Kidney (tissue), 14 donors: ENCODE data around the gene ARHGAP28. TPM values are rescaled to one million over a fixed set of nuclear protein-coding genes. Genes with fewer than 3 reads are reported as not detected.

Source experiments
- DNase-seq, 5 donors: peaks; one replicate each; pipeline ENCODE4 v3.0.0-alpha.2; 2013 to 2020
- FAIRE-seq: peaks from 2 replicates; lab custom pipeline; 2012; peaks lifted over from hg19 to GRCh38; lab: Jason Lieb, UNC
- H3K27ac ChIP-seq, 2 donors: one replicate each; pipeline ENCODE4 v1.7.0; 2013; ENCODE audit warnings: low read depth in 2 of 2, low read length in 2 of 2, inconsistent platforms in 1 of 2
- H3K27me3 ChIP-seq: one replicate; pipeline ENCODE4 v1.7.1; 2013; ENCODE audit warnings: low read length, inconsistent platforms; ENCODE audit not compliant: control insufficient read depth, insufficient read depth
- H3K36me3 ChIP-seq, 3 donors: one replicate each; pipeline versions ENCODE4 v1.7.0 to v1.7.1; 2013; ENCODE audit warnings: low read length in 3 of 3, control low read depth in 1 of 3, inconsistent platforms in 1 of 3; ENCODE audit not compliant: insufficient read depth in 3 of 3, control insufficient read depth in 2 of 3
- H3K4me1 ChIP-seq, 3 donors: one replicate each; pipeline versions ENCODE4 v1.7.0 to v1.7.1; 2013; ENCODE audit warnings: low read length in 3 of 3, inconsistent platforms in 1 of 3, low read depth in 1 of 3; ENCODE audit not compliant: control insufficient read depth in 2 of 3, insufficient read depth in 2 of 3
- H3K4me3 ChIP-seq, 3 donors: one replicate each; pipeline versions ENCODE4 v1.7.0 to v1.8.1; 2013; ENCODE audit warnings: low read length in 3 of 3, control low read depth in 1 of 3, inconsistent platforms in 1 of 3
- H3K9ac ChIP-seq, 3 donors: one replicate each; pipeline versions ENCODE4 v1.7.0 to v1.7.1; 2013; ENCODE audit warnings: low read length in 3 of 3, control low read depth in 1 of 3, inconsistent platforms in 1 of 3
- H3K9me3 ChIP-seq, 3 donors: one replicate each; pipeline versions ENCODE4 v1.7.0 to v1.7.1; 2013; ENCODE audit warnings: low read length in 3 of 3, control low read depth in 1 of 3, inconsistent platforms in 1 of 3; ENCODE audit not compliant: control insufficient read depth in 2 of 3, insufficient read depth in 1 of 3
- intact Hi-C: fragments of 100-400 bp; cut with DNase I; formaldehyde crosslinking; loops from one replicate; pipeline ENCODE4 v1.11.1; 2022
- polyA plus RNA-seq: library from polyadenylated mRNA; stranded (reverse); fragments of 350-450 nt; fragmentation: Illumina TruSeq; extraction: RNeasy Lipid Tissue Mini Kit (QIAGEN cat#74804); gene quantifications from one replicate; pipeline ENCODE4 v1.2.3, GENCODE V29; 2014; ENCODE audit warnings: low read depth, low replicate concordance; ENCODE audit not compliant: insufficient read depth
- total RNA-seq: library from RNA; stranded (reverse); fragmentation: NEBNext Ultra II Directional; extraction: Animal tissue kit (Norgen Biotek cat#: 25700); gene quantifications from one replicate; pipeline ENCODE4 v1.2.1, GENCODE V29; 2021
- TF ChIP-seq, protein P1 (sequence below): IDR thresholded peaks from 3 replicates; pipeline ENCODE4 v1.5.1; 2012; ENCODE audit warnings: mild to moderate bottlenecking, moderate library complexity, borderline replicate concordance; ENCODE audit not compliant: insufficient read depth; ENCODE audit errors: extremely low read depth
- donor health status: control.
- donor health status: control.
- donor health status: control.
- donor health status: control.
- donor health status: control.
- donor health status: DM: yes; HTN: yes; CAD: no.
- donor health status: Normal renal cell carcinoma (clear cell type).

The ARHGAP28 gene
- total and polyA plus RNA-seq, 2 donors from 2014 or later, result 4.6 TPM

GRCh38 chr18:6785411-6785810, 55.9 kb downstream of the ARHGAP28 start:
- intact Hi-C loops, result no loop called here
- Histone ChIP-seq H3K4me3 (no peak overlapping the region), H3K9ac (no peak overlapping the region), H3K4me1 (peaks cover 0 to 11% (median 0%) of the 10 kb centered on the region in 3 donors), H3K36me3 (no peaks in the 10 kb centered on the region), H3K9me3 (no peaks in the 10 kb centered on the region), H3K27me3 (no peaks in the 10 kb centered on the region), H3K27ac (no peak overlapping the region)
- DNase-seq, result no peak
- TF ChIP-seq, protein P1, sequence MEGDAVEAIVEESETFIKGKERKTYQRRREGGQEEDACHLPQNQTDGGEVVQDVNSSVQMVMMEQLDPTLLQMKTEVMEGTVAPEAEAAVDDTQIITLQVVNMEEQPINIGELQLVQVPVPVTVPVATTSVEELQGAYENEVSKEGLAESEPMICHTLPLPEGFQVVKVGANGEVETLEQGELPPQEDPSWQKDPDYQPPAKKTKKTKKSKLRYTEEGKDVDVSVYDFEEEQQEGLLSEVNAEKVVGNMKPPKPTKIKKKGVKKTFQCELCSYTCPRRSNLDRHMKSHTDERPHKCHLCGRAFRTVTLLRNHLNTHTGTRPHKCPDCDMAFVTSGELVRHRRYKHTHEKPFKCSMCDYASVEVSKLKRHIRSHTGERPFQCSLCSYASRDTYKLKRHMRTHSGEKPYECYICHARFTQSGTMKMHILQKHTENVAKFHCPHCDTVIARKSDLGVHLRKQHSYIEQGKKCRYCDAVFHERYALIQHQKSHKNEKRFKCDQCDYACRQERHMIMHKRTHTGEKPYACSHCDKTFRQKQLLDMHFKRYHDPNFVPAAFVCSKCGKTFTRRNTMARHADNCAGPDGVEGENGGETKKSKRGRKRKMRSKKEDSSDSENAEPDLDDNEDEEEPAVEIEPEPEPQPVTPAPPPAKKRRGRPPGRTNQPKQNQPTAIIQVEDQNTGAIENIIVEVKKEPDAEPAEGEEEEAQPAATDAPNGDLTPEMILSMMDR, result no peak
- FAIRE-seq, result no peak

- Histone ChIP-seq H3K4me3 (no peak overlapping the region), H3K36me3 (no peaks in the 10 kb centered on the region), H3K4me1 (no peaks in the 10 kb centered on the region), H3K27ac (no peak overlapping the region), H3K27me3 (no peaks in the 10 kb centered on the region), H3K9me3 (no peaks in the 10 kb centered on the region), H3K9ac (no peak overlapping the region)
- no peak for DNase-seq
- TF ChIP-seq, protein P1, result no peak
- intact Hi-C loops, result no loop called here
- no peak for FAIRE-seq
Measured at GRCh38 chr18:6792391-6792790, 62.9 kb downstream of the ARHGAP28 start.

DNA sequence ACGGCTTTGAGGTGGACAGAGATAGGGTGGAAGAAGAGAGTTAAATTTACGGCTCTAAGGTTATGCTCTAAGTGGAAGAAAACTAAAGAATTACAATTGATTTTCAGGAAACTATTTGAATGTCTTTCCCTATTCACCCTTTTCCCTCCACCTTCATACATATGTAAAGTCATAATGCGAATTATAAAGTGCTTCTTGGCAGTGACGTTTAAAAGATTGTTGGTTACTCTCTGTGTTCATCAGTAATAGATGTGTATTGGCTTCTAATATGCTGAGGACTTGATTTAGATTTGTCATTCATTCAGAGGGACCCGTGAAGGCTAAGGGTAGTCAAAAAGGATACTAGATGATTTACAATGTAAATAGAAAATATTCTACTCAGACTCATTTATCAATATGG, 63.9 kb downstream of the ARHGAP28 start:
- TF ChIP-seq, protein P1, result no peak
- Histone ChIP-seq H3K4me3 (no peak overlapping the region), H3K27ac (no peak overlapping the region), H3K9me3 (no peaks in the 10 kb centered on the region), H3K9ac (no peak overlapping the region), H3K27me3 (no peaks in the 10 kb centered on the region), H3K4me1 (no peaks in the 10 kb centered on the region), H3K36me3 (no peaks in the 10 kb centered on the region)
- no peak for DNase-seq
- no peak for FAIRE-seq
- intact Hi-C loops, result no loop called here

DNA sequence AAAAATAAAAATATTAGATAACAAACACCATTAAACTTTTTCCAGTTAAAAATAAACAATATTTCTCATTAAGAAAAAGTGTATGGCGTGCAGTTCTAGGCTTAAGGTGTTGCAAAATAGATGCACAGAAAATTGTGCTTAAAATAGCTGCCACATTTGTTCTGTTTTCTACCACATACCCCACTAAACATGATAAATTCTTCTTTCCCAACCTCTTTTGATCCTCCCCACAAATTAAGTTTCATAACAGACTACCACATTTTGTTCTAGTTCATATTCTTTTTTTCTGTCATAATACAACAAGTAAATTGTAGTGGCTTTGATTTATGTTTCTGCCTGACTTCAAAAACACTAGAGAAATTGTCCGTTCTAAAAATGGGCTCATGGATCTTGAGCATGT, 64.5 kb downstream of the ARHGAP28 start:
- no peaks in the 10 kb centered on the region for H3K9me3 ChIP-seq
- no peak overlapping the region for H3K9ac ChIP-seq
- no peaks in the 10 kb centered on the region for H3K27me3 ChIP-seq
- intact Hi-C loops, result no loop called here
- H3K4me1 ChIP-seq, result no peaks in the 10 kb centered on the region
- FAIRE-seq (no peak), DNase-seq (no peak)
- H3K36me3 ChIP-seq, result no peaks in the 10 kb centered on the region
- no peak overlapping the region for H3K4me3 ChIP-seq
- no peak overlapping the region for H3K27ac ChIP-seq
- TF ChIP-seq, protein P1, result no peak
